GM19099 (cell line): ENCODE results near the gene PPFIA2.

Source experiments
- POLR2A ChIP-seq: IDR thresholded peaks from 3 replicates; pipeline ENCODE4 v1.6.1; 2011; ENCODE audit warnings: low read depth; ENCODE audit not compliant: insufficient read length; ENCODE audit errors: extremely low read depth

PPFIA2 gene

DNA sequence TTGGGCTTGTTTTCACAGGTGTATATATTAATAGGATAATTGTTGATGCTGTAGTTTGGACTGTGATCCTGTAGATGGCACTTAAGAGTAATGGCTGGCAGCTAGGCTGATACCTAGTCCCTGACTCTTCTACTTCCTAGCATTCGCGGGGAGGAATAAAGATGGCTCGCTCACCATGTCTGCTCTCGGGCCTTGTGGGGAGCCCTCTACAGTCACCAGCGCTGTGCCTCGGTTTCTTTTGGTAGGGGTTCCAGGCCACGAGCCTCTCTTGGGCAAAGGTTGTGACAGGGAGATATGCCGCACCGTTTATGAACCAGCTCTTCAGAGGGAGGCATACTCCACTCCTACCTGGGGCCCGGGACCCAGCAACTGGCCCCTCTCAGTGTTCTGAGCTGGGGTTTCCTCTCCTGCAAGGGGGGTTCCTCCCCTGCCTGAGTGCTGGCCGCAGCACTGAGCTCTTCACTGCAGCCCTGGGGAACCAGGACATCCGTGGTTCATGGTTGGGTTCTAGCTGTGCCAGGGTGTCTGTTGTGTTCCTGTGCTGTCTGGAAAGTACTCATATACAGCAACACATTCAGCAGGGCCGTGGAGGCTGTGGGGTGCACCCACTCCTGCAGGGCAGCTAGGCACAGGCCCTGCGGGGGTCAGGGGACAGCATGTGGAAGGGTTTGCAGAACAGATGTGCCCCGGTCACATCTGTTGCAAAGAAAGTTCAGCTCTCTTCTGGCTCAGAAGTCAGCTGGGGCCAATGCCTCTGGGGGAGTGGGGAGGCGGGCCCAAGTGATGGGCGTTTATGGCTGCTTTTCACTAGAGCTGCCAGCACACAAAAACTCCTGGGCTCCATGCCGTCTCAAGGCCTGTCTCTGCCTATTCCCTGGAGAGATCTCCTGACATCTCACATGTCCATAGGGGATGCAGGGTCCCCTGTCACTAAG, 147.9 kb downstream of the PPFIA2 start:
- no peak for TF ChIP-seq POLR2A

DNA sequence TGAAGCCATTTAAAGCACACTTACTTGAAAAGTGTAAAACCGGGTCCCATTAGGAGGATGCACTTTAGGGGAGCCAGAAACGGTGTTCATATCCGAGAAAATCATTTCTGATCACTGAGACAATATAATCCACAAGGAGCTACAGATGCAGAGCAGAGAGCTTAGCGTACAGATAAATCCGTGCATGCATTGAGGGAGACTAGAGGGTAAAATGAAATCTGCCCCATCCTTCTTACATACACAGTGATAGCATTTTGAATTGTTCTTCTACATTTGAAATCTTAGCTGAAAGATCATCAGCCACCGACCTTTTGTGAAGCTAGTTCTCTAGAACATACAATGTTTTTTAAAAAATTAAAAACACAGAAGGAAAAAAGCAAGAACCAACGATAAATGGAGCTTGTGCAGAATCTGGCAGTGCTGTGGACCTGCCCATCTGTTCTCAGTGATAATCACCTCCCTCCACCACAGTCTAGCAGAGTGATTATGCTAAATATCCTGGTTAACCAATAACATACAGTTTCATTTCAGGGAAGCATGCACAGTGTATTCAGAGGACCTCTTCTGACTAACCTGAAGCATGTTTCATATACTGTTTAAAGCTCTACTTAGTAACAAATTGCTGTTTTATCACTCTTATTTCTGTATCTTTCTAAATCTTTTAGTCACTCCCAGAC, 161.1 kb downstream of the PPFIA2 start:
- TF ChIP-seq POLR2A: no peak

DNA sequence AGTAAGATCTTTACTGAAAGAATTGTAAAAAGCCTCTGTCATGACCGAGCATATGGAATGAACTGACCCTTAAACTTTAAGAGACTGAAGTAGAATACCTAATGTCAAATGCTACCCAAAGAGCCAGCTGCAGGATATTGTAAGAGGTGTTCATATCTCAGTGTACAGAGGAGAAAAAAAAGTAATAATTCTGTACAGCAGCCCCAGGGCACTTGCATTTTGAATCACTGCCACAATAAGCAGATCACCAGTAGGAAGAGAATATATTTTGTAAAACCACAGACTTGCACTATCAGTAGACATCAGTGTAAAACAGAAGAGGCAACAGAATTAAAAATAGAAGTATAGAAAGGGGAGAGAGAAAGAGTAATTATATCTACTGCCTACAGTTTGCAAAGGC, 162.6 kb downstream of the PPFIA2 start:
- TF ChIP-seq POLR2A: no peak

DNA sequence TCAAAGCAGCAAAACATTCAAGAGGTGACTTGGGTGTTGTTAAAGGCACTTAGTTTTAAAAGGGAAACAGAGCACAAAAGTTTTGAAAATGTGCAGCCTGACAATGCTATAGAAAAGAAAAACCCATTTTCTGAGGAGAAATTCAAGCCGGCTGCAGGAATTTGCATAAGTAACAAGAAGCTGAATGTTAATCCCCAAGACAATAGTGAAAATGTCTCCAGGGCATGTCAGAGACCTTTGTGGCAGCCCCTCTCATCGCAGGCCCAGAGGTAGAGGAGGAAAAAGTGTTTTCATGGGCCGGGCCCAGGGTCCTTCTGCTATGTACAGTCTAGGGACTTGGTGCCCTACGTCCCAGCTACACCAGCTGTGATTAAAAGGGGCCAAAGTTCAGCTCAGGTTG, 167.9 kb downstream of the PPFIA2 start:
- TF ChIP-seq POLR2A: no peak

DNA sequence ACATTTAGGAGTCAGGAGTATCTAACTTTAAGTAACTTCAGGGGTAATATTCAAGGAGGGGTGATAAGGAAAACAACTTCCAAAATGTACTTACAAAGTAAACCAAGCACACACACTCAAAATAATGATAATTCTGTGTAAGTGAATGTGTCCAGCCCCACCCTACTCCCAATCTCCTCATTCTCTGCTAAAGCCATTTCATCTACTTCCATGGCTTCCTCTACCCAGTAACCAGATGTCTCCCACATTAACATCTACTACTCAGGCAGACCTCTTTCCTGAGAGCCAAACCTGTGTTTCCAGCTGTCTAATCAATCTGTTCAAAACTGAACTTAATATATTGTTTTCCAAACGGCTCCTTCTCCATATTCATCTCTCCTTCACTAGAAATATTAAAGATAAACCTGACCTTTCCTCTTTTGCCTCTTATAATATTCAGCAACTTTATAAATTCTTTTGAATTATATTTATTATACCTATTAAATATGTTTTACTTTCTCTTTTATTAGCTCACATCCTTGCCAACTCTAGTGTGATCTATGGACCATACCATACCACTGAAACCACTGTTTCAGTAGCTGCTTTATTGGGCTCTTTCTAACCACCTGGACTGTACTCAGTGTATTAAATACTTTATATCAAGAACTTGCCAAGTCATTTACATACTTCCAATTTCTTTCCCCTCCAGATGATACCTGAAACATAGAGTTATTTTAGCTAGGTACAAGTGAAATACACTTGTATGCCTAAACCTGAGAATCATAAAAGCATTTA, 170.7 kb downstream of the PPFIA2 start:
- TF ChIP-seq POLR2A: no peak

DNA sequence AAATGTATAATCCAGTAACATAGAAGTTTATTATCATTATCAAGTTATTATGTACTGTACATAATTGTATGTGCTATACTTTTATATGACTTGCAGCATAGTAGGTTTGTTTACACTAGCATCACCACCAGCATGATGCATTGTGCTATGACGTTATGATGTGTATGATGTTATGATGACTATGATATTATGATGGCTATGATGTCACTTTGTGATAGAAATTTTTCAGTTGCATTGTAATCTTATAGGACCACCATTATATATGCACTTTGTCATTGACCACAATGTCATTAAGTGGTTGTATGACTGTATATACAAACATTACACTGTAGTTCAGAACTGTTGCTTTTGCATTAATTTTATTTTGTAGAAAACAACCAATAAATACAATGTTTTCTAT, 173.4 kb downstream of the PPFIA2 start:
- no peak for TF ChIP-seq POLR2A

DNA sequence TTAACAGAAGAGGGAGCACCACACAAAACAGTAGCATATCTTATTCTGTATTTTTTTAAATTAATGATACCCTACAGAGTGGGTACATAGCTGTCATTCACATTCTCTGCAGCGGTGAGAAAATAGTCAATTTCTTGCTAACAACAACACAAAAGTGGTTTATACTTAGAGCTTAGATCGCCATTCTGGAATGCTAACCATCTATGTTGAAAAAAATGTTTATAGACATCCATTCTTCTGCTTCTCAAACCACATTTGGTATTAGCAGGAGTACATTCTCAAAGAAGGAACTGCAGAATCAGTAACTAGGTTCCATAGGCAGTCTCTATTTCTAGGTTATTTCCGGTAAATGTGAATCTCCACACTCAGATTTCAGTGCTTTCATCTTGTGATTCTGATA, 185.9 kb downstream of the PPFIA2 start:
- no peak for TF ChIP-seq POLR2A

DNA sequence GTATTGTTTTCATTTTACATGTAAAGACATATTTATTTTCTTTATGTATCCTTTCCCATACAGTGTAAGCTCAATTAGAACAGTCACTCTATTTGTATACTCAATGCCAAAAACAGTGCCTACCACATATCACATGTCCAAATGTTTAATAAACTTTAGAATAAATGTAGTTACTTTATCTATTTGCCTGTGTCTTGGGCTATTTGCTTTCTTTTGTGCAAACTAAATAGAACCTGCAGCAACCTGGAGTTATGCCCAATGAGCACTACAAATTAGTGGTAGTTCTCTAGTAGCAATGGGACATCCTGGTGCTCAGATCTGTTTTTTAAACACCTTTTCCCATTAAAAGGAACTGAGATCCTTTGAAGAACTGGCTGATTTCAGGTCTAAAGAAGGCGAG, 186.7 kb downstream of the PPFIA2 start:
- no peak for TF ChIP-seq POLR2A

DNA sequence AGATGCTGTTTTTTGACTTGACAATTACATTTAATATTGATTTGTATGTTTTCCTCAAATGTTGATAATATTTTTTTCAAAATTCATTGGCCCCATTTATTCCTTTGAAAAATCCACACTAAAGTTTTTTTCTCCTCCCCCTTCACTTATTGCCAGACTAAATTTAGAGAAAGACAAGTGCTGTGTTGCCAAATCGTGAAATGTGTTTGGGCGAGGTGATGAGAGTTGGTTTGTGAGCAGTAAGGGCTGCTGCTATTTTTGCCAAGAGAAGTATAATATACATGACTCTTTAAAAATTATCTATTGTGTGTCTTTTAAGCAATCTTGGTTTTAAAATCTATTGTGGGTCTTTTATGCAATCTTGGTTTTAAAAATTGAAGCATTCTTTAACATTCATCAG, 188.9 kb downstream of the PPFIA2 start:
- TF ChIP-seq POLR2A: no peak

DNA sequence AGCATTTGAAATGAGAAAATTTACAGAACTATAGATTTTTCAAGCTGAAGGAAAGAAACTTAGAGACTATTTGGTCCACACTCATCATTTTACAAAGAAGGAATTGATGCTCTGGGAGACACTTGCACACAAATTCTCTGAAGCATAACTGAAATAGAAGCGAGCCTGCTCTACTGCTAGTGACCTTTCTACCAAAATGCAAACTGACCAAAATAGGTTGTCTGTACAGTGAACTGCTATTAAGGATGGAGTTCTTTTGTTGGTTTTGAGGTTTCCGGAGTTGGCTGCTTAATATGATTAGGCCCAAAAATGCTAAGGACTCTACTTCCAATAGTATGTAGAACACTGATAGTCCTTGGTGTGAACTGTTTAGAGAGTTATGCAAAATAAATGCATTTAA, 194.9 kb downstream of the PPFIA2 start:
- no peak for TF ChIP-seq POLR2A

DNA sequence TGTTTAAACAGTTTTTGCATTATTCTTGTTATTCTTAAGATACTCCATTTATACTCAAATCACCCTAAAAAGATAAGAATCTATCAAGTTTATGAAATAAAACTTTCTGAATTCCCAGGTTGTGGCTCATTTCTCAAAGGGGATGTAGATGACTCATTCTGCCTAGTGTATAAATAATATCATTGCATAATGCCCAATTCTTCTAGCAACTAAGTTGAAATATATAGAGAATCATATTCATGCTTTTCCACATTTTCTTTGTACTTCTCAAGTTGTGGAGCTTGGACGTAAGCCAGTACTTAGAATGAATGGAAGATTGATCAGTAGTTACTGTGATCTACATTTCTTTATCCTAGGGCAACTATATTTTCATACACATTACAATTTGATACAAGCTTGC, 201.1 kb downstream of the PPFIA2 start:
- TF ChIP-seq POLR2A: no peak

DNA sequence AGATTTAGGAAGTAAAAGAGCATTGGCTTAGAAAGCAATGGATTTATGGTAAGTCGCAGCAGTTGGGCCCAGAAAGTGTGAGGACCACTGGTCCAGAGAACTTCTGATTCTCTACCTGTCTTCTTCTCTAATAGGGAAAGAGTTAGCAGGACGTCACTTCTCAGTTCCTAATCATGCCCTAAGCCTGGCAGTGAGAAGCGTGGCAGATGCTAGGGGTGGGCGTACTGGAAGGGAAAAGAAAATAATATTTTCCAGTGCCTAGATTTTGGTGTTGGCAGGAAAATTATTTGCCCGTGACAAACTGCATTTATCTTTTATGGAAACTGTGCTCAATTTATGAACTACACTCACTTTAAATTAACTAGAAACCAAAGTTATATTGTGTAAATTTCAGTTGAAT, 212.3 kb downstream of the PPFIA2 start:
- TF ChIP-seq POLR2A: no peak

DNA sequence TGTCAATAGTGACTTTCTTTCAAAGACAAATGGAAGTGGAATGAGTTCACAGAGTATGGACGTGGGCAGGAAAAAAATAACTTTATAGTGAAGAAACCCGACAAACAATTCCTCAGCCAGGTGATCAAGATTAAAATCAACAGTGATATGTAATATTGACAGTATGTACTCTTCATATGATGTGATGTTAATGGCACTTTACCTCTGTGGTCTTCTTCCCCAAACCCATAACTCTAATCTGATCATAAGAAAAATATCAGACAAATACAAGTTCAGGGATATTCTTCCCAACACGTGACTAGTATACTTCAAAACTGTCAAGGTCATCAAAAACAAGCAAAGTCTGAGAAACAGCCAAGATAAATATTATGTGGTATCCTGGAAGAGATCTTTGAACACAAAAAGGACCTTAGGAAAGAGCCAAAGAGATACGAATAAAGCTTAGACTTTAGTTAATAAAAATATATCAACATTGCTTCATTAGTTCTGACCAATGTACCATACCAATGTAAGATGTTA, 215.5 kb downstream of the PPFIA2 start:
- no peak for TF ChIP-seq POLR2A

DNA sequence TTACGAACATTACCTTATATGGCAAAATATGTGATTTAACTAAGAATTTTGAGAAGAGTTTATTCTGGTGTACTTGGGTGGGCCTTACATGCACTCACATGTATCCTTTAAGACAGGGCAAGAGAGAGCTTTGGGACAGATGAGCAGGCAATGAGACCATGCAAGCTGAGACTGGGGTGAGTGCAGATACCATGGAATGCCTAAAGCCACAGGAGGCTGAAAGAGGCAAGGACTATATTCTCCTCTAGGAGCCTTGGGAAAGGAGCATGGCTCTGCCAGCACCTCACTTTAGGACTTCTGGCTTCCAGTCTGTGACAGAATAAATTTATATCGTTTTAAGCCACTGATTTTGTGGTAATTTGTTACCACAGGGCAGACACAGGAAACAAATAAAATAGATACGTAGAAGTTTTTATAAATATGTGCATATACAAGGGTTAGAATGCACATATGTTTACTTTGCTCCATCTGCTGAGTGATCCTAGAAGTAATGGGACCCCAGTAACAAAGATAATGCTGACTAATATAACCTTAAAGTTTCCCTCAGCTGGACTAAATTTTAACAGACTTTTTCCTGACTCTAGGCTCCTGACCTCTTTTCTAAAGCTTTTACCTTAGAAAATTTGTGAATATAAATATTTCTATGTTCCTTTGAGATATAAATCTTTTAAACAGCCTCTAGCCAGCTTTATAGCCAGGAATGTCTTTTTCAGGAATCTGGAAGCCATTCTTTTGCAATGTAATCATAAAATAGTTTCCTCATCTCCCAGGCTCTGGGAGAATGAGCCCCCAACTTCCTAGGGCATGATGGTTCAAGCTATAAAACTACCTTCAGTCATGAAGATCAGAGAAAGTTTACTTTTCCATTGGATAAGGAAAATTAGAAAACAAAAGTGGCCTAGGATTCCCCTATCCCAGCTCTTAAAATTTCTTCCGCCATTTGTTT, 216.8 kb downstream of the PPFIA2 start:
- no peak for TF ChIP-seq POLR2A

DNA sequence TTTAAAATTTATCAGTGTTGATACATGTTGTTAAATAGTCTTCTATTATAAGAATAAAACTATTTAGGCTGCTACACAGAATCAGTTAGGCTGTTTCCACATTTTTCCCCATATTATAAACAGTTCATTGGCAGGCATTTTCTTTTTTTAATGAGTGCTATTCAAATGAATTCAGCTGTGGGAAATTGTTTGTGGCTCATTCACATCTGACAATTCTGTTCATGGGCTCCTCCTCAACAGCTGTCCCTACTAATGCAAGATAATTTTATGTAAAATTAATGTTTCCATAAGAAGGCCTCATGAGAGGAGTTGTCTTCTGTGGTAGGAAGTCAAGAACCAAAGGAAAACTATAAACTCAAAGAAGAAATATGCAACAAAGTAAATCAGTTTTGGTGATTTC, 218.0 kb downstream of the PPFIA2 start:
- no peak for TF ChIP-seq POLR2A

DNA sequence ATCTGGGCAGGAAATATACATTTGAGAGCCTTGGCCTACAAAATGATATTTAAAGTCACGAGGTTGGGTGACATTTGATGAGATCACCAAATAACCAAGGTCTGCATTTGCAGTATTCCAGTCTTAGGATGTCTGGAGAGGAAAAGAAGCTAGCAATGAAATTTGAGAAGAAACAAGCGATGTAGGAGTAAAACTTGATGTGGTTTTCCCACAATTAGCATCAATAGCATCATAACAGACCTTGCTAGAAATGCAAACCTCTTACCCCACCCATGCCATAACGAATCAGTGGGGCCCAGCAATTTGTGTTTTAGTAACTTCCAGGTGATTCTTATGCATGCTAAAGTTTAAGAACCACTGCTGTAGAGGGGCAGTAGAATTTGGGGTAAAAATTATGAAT, 219.9 kb downstream of the PPFIA2 start:
- TF ChIP-seq POLR2A: no peak
